GM19372 (cell line): ENCODE results near the gene NPLOC4.
"Not testable (repeated sequence)": the region's sequence is repeated elsewhere in the genome, so short reads cannot be mapped to it uniquely, and the experiment has no call there.

Source experiments
- ATAC-seq: cut with Tn5 transposase; IDR thresholded peaks from one replicate; pipeline ENCODE4 v1.9.1; 2021; ENCODE audit warnings: mild to moderate bottlenecking, low read depth, moderate library complexity; ENCODE audit not compliant: unreplicated experiment

The NPLOC4 gene

DNA sequence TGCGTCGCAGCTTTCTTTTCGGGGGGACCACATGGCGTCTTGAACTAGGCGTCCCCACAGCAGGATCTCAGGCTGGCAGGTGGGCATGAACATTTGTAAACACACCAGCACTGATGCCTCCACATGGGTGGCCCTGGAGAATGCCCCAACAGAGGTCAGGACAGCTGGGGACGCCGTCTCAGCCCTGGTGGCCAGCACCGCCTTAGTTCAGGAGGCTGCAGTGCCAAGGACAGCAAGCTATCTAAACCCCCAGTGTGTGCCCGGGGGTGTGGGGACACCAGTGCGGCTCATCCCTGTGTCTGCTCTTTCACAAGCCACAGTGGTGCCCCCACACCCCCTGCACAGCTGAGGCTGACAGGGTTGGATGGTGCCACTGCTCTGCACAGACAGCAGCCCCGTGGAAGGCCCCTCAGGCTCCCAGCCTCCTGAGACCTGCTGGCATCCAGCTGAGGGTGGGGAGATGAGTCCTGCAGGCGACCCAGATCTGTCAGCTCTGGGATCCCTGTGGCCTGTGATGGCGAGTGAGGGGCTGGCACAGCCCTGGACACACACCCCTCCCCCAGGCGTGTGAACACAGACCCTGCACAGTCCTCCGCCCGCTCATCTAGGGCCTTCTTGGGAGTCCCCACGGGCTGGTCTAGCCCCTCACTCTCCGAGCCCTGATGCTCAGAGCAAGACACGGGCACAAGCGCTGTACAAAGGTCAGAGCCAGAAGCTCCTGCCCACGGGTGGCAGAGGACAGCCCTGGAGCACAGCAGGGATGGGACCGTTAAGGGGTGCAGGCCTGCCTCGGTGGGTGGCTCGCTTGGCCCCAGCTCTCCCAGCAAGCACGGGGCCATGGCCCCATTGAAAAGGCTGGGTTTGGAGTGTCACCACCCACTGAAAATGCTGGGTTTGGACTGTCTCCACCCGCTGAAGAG lies 98.0 kb downstream of the NPLOC4 start:
- ATAC-seq = no peak

DNA sequence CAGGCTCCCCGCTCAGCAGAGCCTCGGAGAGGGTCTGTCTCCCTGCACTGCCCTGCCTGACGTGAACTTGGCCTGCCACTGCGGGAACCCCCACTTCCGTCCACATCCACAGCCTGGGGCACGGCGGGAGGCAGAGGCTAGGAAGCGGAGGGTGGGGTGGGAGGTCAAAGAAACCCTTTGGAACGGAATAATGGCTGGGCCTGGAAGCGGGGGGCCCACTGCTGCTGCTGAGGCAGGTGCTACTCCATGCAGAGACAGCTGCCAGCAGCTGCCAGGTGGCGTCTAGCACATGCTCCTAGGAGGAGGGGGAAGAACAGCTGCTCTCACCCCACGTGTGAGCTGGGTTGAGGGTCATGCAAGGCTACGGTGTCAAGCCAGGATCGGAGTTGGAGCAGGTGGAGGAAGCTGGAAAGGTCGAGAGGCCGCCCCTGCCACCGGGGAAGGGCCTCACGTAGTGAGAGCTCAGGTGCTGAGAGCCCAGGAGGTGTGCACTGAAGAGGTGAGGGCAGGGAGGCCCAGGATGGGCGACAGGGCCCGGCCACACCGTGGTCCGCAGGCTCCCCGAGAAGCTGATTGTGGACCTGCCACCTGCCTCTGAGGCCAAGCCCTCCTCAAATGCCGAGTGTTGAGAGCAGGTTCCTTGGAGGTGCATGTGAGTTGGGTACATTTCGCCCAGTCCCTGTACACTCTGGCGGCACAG lies 98.9 kb downstream of the NPLOC4 start:
- no peak for ATAC-seq

DNA sequence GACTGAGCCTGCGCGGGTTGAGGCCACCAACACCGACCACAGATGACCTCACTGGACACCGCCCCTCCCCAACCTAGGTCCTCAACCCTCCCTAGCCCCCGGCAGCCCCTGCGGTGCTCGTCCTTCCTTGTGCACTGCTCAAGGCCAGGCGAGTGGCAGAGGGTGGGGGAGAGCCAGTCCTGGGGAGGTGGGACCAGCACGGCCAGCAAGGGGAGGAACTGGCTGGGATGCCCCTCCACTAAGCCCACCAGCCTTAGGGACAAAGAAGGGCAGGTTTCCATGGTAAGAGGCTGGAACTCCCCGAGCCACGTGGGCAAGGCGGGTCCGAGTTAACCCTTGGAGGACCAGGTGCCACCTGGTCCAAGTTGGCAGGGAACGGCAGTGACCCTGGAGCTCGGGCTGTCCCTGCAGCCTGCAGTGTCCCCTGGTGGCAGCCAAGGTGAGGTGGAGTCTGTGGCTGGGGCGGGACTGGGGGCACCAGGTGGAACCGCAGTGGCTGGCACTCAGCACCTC lies 99.5 kb downstream of the NPLOC4 start:
- no peak for ATAC-seq

DNA sequence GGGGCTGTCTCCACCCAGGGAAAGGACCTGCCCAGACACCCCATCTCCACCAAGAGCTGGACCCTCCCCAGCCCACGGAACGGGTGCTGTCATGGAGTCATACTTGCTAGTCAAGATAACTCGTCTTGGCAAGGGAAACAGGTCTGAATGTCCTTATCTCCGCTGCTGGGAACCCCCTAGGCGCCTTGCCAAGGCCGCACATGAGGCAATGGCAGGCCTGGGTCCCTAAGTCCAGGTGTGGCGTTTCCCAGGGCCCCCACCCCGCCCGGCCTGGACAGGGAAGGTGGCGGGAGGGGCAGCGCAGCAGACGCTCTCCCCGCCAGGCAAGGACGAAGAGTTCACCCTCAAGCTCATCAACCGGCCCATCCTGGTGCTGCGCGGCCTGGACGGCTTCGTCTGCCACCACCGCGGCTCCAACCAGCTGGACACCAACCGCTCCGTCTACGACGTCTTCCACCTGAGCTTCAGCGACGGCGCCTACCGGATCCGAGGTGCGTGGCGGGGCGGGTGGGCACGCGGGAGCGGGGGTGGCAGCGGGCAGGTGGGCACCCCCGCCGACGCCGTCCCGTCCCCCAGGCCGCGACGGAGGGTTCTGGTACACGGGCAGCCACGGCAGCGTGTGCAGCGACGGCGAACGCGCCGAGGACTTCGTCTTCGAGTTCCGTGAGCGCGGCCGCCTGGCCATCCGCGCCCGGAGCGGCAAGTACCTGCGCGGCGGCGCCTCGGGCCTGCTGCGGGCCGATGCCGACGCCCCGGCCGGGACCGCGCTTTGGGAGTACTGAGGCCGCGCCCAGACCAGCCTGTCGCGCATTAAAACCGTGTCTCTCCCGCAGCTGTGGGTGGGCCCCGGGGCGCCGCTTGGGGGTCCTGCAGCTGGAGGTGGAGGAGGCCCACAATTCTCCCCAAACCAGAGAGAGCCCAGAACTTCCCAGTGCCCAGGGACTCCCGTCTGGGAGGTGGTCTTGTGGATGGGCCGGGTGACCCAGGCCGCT lies 100.3 kb downstream of the NPLOC4 start:
- ATAC-seq = no peak

DNA sequence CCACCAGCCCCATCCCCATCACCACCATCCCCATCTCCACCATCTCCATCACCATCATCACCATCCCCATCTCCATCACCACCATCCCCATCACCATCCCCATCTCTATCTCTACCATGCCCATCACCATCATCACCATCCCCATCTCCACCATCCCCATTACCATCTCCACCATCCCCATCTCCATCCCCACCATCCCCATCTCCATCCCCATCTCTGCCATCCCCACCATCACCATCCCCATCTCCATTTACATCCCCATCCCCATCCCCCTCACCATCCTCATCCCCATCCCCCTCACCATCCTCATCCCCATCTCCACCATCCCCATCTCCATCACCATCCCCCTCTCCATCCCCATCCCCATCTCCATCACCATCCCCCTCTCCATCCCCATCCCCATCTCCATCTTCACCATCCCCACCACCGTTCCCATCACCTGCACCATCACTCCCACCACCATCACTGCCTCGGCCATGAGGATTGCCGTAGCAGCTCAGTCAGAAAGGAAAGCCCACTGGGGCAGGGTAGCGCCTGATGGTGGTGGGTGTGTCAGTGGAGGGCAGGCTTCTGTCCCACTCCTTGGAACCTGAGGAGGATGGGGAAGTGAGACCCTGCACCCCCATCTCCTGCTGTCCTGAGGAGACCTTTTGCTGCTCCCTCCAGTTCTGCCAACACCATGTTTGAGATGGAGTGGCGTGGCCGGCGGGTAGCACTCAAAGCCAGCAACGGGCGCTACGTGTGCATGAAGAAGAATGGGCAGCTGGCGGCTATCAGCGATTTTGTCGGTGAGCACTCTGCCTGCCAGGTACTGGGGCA lies 101.2 kb downstream of the NPLOC4 start:
- no peak for ATAC-seq

DNA sequence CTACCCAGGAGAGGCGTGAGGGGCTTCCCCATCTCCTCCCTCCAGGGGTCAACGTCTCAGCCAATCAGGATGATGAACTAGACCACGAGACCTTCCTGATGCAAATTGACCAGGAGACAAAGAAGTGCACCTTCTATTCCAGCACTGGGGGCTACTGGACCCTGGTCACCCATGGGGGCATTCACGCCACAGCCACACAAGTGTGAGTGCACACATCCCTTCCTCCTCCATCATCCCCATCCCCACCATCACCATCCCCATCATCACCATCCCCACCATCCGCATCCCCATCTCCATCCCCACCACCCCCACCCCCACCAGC lies 101.9 kb downstream of the NPLOC4 start:
- no peak for ATAC-seq

DNA sequence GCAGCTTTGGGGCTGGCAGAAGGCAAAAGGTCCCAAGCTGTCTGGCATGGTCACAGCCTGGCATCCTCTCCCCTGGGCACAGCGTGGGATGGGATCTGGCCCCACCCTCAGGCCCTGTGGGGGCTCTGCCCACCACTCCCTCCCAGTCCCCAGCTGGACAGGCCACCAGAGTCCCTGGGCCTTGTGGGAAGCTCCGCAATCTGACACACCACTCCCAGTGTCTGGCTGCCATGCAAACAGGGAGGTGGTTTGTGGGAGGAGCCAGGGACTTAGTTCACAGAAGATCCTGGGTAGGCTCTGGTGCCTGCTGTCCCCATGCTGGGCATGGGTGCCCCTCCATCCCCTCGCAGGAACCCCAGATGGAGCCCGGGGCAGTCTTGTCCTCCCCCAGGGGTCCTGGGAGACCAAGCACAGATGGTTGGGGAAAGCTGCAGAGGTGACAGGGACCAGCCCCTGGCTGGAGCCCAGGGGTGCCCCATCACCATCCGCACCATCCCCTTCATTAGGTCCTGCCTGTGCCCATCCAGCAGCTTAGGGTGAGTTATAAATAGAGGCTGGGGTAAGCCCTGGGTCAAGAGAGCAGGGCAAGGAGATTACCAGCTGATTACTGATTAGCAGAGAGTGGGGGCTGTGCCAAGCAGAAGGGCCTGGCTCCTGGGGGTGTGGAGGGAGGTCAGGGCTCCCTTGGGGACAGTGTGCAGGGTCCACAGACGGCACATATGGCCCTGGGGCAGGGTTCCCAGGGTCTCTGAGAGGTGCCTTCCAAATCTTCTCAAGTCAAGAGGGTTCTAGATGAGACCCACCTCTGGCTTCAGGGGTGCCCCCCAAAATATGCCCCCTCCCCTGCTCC lies 102.5 kb downstream of the NPLOC4 start:
- no peak for ATAC-seq

DNA sequence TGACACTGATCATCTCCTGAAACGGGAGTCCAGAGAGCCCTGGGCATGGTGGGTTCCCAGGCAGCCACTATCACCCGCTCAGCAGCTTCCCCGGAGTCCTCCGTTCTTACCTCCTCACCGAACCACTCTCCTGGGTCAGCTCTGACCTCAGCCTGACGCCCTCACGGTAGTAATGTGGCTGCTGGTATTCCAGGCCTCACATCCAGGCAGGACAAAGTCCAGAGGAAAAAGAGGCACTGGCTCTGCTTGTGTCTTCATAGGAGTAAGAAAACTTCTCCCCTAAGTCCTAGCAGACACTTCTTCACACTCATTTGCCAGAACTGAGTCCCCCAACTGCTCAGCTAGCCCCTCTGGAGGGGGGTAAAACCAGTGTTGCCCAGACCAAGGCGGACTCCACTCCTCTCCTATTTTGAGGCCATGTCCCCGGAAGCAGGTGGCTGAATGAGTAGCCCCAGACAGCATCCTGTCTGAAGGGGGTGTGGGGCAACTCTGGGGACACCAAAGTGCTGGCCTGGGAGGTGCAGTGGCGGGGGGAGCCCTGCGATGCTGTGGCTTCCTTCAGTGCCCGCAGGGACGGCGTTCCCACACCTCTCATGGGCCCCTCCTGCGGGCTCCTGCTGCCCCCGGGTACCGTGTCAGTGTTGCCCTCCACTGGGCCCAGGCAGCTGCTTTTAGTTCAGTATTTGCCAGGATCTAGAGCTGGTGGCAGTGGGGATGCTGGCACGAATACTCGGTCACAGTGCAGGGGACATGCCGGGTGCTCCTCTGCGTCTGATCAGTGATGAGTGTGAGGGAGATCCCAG lies 103.4 kb downstream of the NPLOC4 start:
- no peak for ATAC-seq

DNA sequence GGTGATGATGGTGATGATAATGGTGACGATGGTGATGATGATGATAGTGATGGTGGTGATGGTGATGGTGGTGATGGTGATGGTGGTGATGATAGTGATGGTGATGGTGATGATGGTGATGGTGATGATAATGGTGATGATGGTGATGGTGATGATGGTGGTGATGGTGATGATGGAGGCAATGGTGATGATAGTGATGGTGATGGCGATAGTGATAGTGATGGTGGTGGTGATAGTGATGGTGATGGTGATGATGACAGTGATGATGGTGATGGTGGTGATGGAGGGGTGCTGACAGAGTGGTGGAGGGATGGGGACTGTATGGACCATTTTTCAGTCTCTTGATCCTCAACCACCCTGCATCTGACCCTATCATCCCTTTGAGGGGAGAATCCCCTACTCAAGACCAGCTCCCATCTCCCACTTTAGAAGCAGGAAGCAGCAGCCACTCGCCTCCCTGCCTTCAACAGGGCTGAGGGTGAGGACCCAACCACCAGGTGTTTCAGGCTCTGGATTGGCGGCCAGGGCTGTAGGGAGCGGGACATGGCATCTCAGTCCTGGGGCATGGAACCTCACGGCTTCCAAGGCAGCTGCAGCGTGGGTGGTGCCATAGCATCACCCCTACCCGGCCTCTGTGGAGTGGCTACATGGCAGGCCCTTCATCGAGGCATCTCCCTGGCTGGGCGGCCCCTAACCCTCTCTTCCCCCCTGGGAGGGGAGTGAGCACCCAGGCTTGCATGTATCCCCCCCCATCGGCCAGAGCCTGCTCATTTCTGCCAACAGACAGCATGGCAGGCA lies 104.2 kb downstream of the NPLOC4 start:
- no peak for ATAC-seq

DNA sequence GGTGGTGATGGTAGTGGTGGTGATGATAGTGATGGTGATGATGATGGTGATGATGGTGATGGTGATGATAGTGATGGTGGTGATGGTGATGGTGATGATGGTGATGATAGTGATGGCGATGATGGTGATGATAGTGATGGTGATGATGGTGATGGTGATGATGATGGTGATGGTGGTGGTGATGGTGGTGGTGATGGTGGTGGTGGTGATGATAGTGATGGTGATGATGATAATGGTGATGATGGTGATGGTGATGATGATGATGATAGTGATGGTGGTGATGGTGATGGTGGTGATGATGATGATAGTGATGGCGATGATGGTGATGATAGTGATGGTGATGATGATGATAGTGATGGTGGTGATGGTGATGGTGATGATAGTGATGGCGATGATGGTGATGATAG lies 104.9 kb downstream of the NPLOC4 start:
- ATAC-seq = not testable (repeated sequence)

DNA sequence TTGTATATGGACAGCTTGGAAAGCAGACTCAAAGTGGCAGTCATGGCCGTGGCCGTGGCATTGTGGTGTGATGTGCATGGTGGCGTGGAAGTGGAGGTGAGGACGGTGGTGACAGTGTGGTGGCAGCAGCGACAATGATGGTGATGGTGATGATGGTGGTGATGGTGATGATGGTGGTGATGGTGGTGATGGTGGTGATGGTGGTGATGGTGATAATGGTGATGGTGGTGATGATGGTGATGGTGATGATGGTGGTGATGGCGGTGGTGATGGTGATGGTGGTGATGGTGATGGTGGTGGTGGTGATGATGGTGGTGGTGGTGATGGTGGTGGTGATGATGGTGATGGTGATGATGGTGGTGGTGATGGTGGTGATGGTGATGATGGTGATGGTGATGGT lies 105.9 kb downstream of the NPLOC4 start:
- ATAC-seq = not testable (repeated sequence)

DNA sequence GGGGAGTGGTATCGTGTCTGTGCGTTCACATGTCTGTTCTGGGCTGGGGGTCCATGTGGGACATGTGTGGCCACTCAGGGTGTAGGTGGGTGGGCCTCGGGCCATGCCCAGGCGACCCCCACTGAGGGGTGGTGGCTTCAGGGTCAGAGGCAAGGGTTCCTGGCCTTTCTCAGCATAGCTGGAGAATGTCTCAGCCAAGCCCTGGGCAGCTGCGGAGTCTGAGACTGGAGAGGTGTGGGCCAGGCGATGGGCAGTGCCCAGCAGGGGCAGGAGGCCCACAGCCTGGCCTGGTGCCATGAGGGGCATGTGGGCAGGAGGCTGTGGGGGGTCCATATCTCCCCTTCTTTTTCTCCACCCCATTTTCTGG lies 107.5 kb downstream of the NPLOC4 start:
- ATAC-seq = no peak

DNA sequence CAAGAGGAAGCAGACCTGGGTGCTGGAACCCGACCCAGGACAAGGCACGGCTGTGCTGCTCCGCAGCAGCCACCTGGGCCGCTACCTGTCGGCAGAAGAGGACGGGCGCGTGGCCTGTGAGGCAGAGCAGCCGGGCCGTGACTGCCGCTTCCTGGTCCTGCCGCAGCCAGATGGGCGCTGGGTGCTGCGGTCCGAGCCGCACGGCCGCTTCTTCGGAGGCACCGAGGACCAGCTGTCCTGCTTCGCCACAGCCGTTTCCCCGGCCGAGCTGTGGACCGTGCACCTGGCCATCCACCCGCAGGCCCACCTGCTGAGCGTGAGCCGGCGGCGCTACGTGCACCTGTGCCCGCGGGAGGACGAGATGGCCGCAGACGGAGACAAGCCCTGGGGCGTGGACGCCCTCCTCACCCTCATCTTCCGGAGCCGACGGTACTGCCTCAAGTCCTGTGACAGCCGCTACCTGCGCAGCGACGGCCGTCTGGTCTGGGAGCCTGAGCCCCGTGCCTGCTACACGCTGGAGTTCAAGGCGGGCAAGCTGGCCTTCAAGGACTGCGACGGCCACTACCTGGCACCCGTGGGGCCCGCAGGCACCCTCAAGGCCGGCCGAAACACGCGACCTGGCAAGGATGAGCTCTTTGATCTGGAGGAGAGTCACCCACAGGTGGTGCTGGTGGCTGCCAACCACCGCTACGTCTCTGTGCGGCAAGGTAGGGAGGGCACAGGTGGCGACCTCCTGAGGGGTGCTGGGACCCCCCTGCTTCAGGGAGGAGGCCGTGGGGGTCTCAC lies 108.1 kb downstream of the NPLOC4 start:
- ATAC-seq = no peak

DNA sequence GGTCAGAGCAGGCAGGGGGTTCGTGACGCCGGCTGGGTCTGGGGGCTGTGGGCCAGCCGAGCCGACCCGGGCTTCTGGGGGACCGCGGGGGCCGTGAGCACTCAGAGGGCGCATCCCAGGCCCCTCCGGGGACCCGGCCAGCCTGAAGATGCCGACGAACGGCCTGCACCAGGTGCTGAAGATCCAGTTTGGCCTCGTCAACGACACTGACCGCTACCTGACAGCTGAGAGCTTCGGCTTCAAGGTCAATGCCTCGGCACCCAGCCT lies 108.6 kb downstream of the NPLOC4 start:
- no peak for ATAC-seq

DNA sequence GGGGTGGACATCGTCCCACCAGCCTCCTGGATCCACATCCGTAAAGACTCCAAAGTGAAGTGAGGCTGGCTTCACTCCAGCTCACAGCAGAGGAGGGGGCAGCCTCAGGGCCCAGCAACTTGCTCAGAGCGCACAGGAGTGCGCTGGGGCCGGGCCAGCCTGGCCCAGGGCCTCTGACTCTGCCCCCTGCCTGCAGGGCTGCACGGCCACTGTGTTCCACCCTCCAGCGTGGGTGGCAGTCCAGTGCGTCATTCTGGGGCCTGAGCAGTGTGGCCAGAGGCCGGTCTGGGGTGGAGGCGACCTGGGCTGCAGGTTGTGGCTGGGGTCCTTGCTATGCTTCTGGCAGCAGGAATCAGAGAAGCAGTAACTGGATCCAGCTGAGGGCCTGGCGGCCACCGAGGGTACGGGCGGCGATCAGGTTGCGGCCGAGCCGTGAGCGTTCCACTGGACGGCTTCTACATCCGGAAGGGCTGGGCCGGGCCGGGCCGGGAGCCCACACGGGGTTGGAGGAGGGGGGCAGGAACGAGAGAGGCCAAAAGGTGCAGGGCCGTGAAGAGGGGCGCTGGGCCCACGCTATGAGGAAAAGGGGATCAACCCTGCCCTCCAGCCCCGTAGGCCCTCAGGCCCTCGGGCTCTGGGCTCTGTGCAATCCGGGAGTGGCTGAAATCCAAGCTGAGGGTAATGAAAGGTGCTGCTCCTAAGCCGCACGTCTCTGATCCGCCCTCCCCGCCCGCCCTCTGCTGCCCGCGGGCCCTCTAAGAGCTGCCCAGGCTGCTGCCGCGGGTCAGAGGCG lies 109.1 kb downstream of the NPLOC4 start, which contains the start of gene FSCN2:
Gene FSCN2 (plus strand): TSS at position 787 of the 793 bp plus-strand sequence. CDS start 155 bp downstream, outside the sequence.
- no peak for ATAC-seq
